Measurements from ENCODE around the gene OR1S2. TPM values are rescaled to one million over a fixed set of nuclear protein-coding genes. Genes with fewer than 3 reads are reported as not detected.

The OR1S2 gene
- total RNA-seq, 1 experiment from 2014 or later: not detected

DNA sequence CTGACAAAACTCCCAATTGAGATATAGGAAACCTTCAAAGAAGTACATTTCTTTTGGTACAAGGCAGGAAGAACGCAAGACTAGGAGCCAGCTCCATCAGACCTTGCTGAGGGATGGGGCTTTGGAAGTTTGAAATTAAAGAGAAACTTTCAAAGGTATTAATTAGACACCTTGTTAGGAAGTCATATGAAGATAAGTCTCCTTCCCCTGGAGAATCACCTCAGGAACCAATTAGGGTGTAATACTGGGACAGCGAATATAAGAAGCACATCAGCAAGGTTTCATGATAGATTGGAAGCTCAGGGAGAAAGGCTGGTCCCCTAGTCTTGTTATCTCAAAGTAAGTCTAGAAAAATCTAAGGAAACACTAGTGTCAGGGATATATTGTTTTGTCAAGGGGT, 15.2 kb downstream of the OR1S2 start, which contains the start of gene OR9Q2:
TSS of gene OR9Q2 (plus strand) at position 301 of the 400 bp plus-strand sequence. CDS start 1,421 bp downstream, outside the sequence.
- POLR2A ChIA-PET: no interaction called here
- Histone ChIP-seq H3K36me3 (ENCODE audit: control insufficient read depth, insufficient read depth, low read length) (no peaks in the 10 kb centered on the region), H3K9me3 (peaks cover 4% of the 10 kb centered on the region), H3K4me3 (ENCODE audit: low read depth, low read length) (no peak within 1 kb of the TSS), H3K27me3 (replicated peaks; ENCODE audit: control insufficient read depth, insufficient read depth, low read length) (no peaks in the 10 kb centered on the region), H3K4me1 (peaks cover 52% of the 10 kb centered on the region)
- BruUV-seq (replicated peaks): no TSS peak
- CTCF ChIA-PET: no interaction called here
- Mint-ChIP-seq H3K27me3 (ENCODE audit: insufficient read depth, unreplicated experiment) (no peaks in the 10 kb centered on the region), H3K36me3 (ENCODE audit: insufficient read depth, unreplicated experiment) (peaks cover 6% of the 10 kb centered on the region), H3K9me3 (ENCODE audit: unreplicated experiment) (peaks cover 38% of the 10 kb centered on the region), H3K27ac (ENCODE audit: unreplicated experiment) (no peak within 1 kb of the TSS), H3K4me1 (ENCODE audit: low read depth, unreplicated experiment) (peaks cover 42% of the 10 kb centered on the region), H3K4me3 (ENCODE audit: unreplicated experiment) (no peak within 1 kb of the TSS)
- no peak for DNase-seq
- intact Hi-C loops (cut with micrococcal nuclease; ENCODE audit: unreplicated experiment): no loop called here
- TF ChIP-seq, protein P1, sequence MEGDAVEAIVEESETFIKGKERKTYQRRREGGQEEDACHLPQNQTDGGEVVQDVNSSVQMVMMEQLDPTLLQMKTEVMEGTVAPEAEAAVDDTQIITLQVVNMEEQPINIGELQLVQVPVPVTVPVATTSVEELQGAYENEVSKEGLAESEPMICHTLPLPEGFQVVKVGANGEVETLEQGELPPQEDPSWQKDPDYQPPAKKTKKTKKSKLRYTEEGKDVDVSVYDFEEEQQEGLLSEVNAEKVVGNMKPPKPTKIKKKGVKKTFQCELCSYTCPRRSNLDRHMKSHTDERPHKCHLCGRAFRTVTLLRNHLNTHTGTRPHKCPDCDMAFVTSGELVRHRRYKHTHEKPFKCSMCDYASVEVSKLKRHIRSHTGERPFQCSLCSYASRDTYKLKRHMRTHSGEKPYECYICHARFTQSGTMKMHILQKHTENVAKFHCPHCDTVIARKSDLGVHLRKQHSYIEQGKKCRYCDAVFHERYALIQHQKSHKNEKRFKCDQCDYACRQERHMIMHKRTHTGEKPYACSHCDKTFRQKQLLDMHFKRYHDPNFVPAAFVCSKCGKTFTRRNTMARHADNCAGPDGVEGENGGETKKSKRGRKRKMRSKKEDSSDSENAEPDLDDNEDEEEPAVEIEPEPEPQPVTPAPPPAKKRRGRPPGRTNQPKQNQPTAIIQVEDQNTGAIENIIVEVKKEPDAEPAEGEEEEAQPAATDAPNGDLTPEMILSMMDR (IDR thresholded peaks at IDR 0.05; ENCODE audit: insufficient read depth in 1 of 2, low read depth in 1 of 2, low read length in 1 of 2, severe bottlenecking in 1 of 2, unreplicated experiment in 1 of 2): no peak

- intact Hi-C loops (cut with micrococcal nuclease; ENCODE audit: unreplicated experiment): no loop called here
- TF ChIP-seq, protein P1 (IDR thresholded peaks at IDR 0.05; ENCODE audit: insufficient read depth in 1 of 2, low read depth in 1 of 2, low read length in 1 of 2, severe bottlenecking in 1 of 2, unreplicated experiment in 1 of 2): no peak
- peaks cover 28% of the 10 kb centered on the region for H3K4me1 Mint-ChIP-seq (ENCODE audit: low read depth, unreplicated experiment)
- H3K9me3 ChIP-seq: peaks cover 4% of the 10 kb centered on the region
- peaks cover 6% of the 10 kb centered on the region for H3K36me3 Mint-ChIP-seq (ENCODE audit: insufficient read depth, unreplicated experiment)
- CTCF ChIA-PET: no interaction called here
- no TSS peak for BruUV-seq (replicated peaks)
- H3K27ac Mint-ChIP-seq (ENCODE audit: unreplicated experiment): no peak overlapping the region
- no peaks in the 10 kb centered on the region for H3K27me3 ChIP-seq (replicated peaks; ENCODE audit: control insufficient read depth, insufficient read depth, low read length)
- H3K9me3 Mint-ChIP-seq (ENCODE audit: unreplicated experiment): peaks cover 38% of the 10 kb centered on the region
- DNase-seq: no peak
- no peak overlapping the region for H3K4me3 Mint-ChIP-seq (ENCODE audit: unreplicated experiment)
- H3K27me3 Mint-ChIP-seq (ENCODE audit: insufficient read depth, unreplicated experiment): no peaks in the 10 kb centered on the region
- no peaks in the 10 kb centered on the region for H3K36me3 ChIP-seq (ENCODE audit: control insufficient read depth, insufficient read depth, low read length)
- POLR2A ChIA-PET: no interaction called here
- H3K4me1 ChIP-seq: peaks cover 36% of the 10 kb centered on the region
- H3K4me3 ChIP-seq (ENCODE audit: low read depth, low read length): no peak overlapping the region
Measured at GRCh38 chr11:58186938-58187337, 17.0 kb downstream of the OR1S2 start.

DNA sequence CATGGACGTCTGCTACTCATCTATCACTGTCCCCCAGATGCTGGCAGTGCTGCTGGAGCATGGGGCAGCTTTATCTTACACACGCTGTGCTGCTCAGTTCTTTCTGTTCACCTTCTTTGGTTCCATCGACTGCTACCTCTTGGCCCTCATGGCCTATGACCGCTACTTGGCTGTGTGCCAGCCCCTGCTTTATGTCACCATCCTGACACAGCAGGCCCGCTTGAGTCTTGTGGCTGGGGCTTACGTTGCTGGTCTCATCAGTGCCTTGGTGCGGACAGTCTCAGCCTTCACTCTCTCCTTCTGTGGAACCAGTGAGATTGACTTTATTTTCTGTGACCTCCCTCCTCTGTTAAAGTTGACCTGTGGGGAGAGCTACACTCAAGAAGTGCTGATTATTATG, 24.3 kb downstream of the OR1S2 start:
- Mint-ChIP-seq H3K9me3 (ENCODE audit: unreplicated experiment) (peaks cover 10% of the 10 kb centered on the region), H3K4me3 (ENCODE audit: unreplicated experiment) (no peak overlapping the region), H3K27me3 (ENCODE audit: insufficient read depth, unreplicated experiment) (no peaks in the 10 kb centered on the region), H3K27ac (ENCODE audit: unreplicated experiment) (no peak overlapping the region), H3K4me1 (ENCODE audit: low read depth, unreplicated experiment) (no peaks in the 10 kb centered on the region), H3K36me3 (ENCODE audit: insufficient read depth, unreplicated experiment) (no peaks in the 10 kb centered on the region)
- no peaks in the 10 kb centered on the region for H3K27me3 ChIP-seq (replicated peaks; ENCODE audit: control insufficient read depth, insufficient read depth, low read length)
- DNase-seq: no peak
- ChIA-PET POLR2A (no interaction called here), CTCF (no interaction called here)
- no peaks in the 10 kb centered on the region for H3K36me3 ChIP-seq (ENCODE audit: control insufficient read depth, insufficient read depth, low read length)
- H3K4me3 ChIP-seq (ENCODE audit: low read depth, low read length): no peak overlapping the region
- intact Hi-C loops (cut with micrococcal nuclease; ENCODE audit: unreplicated experiment): no loop called here
- TF ChIP-seq, protein P1 (IDR thresholded peaks at IDR 0.05; ENCODE audit: insufficient read depth in 1 of 2, low read depth in 1 of 2, low read length in 1 of 2, severe bottlenecking in 1 of 2, unreplicated experiment in 1 of 2): no peak
- BruUV-seq (replicated peaks): no TSS peak
- no peaks in the 10 kb centered on the region; the same call in 1 of the 2 replicates for H3K4me1 ChIP-seq
- no peaks in the 10 kb centered on the region for H3K9me3 ChIP-seq

All from Caco-2 (cell line).